Ovary (tissue), 9 donors: ENCODE results near the gene WHRN. TPM values are rescaled to one million over a fixed set of nuclear protein-coding genes. Genes with fewer than 3 reads are reported as not detected.

Experiments
- DNase-seq, 5 donors: peaks; one replicate each; pipeline ENCODE4 v3.0.0-alpha.2; 2019 to 2020
- H3K27ac ChIP-seq, 2 donors: fragments of 200-600 bp; one replicate each; pipeline versions ENCODE4 v1.5.1 to v1.8.0; 2019 to 2022
- H3K27me3 ChIP-seq: fragments of 200-600 bp; one replicate; pipeline ENCODE4 v1.8.0; 2022
- H3K36me3 ChIP-seq: fragments of 200-600 bp; sonication (generic); one replicate; pipeline ENCODE4 v1.5.1; 2019
- H3K4me1 ChIP-seq: one replicate; pipeline ENCODE4 v1.8.1; 2013; ENCODE audit warnings: mild to moderate bottlenecking, moderate library complexity; ENCODE audit not compliant: insufficient read depth
- H3K4me3 ChIP-seq: fragments of 200-600 bp; sonication (generic); one replicate; pipeline ENCODE4 v1.5.1; 2017
- H3K9me3 ChIP-seq, 2 donors: fragments of 200-600 bp in 1 of 2; sonication (generic) in 1 of 2; one replicate each; pipeline versions ENCODE4 v1.5.1 to v1.8.1; 2013 to 2019; ENCODE audit warnings: mild to moderate bottlenecking in 1 of 2, moderate library complexity in 1 of 2
- CTCF ChIP-seq, 3 donors: fragments of 450-650 bp in 2 of 3; fragments of 200-600 bp in 1 of 3; IDR thresholded peaks; one replicate each; pipeline versions ENCODE4 v1.5.1 to v1.8.0; 2016 to 2022; ENCODE audit warnings: antibody characterized with exemption in 3 of 3, mild to moderate bottlenecking in 1 of 3
- EP300 ChIP-seq: sonication (generic); formaldehyde crosslinking; IDR thresholded peaks from one replicate; pipeline ENCODE4 v1.6.1; 2017; ENCODE audit warnings: antibody characterized with exemption
- POLR2A ChIP-seq: fragments of 450-650 bp; IDR thresholded peaks from one replicate; pipeline ENCODE4 v1.6.1; 2017; ENCODE audit warnings: antibody characterized with exemption, mild to moderate bottlenecking, moderate library complexity
- WGBS, 3 donors: extraction: QIAGEN DNeasy Blood & Tissue Kit in 1 of 3; methylation state at CpG; one replicate each; pipeline versions ENCODE4 v1.1.5 to v1.1.7; 2013 to 2017; 5-methylcytosine and 5-hydroxymethylcytosine counted together
- intact Hi-C, 4 donors: fragments of 100-400 bp; cut with DNase I; formaldehyde crosslinking; loops; one replicate each; pipeline versions ENCODE4 v1.11.0 to v1.15.1; 2022 to 2023
- polyA plus RNA-seq, 2 donors: library from polyadenylated mRNA; stranded (reverse); fragments of 200-250 nt in 1 of 2; fragments of 350-450 nt in 1 of 2; fragmentation: Illumina TruSeq in 1 of 2; extraction: RNeasy Lipid Tissue Mini Kit (QIAGEN cat#74804) in 1 of 2; gene quantifications; one replicate each; pipeline ENCODE4 v1.2.3, GENCODE V29; 2013 to 2014
- total RNA-seq, 7 donors: library from RNA; depleted of rRNA in 2 of 7; stranded (reverse); fragments of >200 nt in 2 of 7; fragmentation: NEBNext Ultra II Directional in 3 of 7; extraction: Animal tissue kit (Norgen Biotek cat#: 25700) in 3 of 7; gene quantifications; one replicate each; pipeline versions ENCODE4 v1.1.0 to v1.2.4, GENCODE V29; 2016 to 2023
- donor health status: DM: no; HTN: no; CAD: no; lungs with moderate emphysema.
- donor health status: DM: no; HTN: no; CAD: no.
- donor health status: Bipolar disorder and iron deficiency.
- donor health status: DM: yes; HTN: yes; CAD: no.
- donor health status: DM: no; HTN: no; CAD: no.
- donor health status: DM: yes; HTN: yes; CAD: no.

The WHRN gene
- total and polyA plus RNA-seq, 9 donors = 1.7 to 28.5 (median 20.3) TPM

GRCh38 chr9:114538241-114538640 is 33.0 kb upstream of the WHRN start:
- intact Hi-C loops = no loop called here
- Histone ChIP-seq H3K27ac (no peak overlapping the region), H3K9me3 (no peaks in the 10 kb centered on the region), H3K4me1 (no peaks in the 10 kb centered on the region), H3K4me3 (no peak overlapping the region), H3K36me3 (no peaks in the 10 kb centered on the region), H3K27me3 (no peaks in the 10 kb centered on the region)
- DNase-seq = no peak
- 28 to 36% (median 32%) methylated on average over 5 of the region's 5 CpGs for WGBS, 3 donors
- TF ChIP-seq POLR2A (no peak), CTCF (IDR thresholded peaks at IDR 0.05) (no peak), EP300 (no peak)

GRCh38 chr9:114532561-114533237 is 27.4 kb upstream of the WHRN start:
- no peak for DNase-seq
- Histone ChIP-seq H3K4me1 (no peaks in the 10 kb centered on the region), H3K36me3 (no peaks in the 10 kb centered on the region), H3K9me3 (no peaks in the 10 kb centered on the region), H3K27ac (no peak overlapping the region), H3K27me3 (no peaks in the 10 kb centered on the region), H3K4me3 (no peak overlapping the region)
- TF ChIP-seq POLR2A = no peak
- TF ChIP-seq CTCF (IDR thresholded peaks at IDR 0.05) = no peak
- TF ChIP-seq EP300 = no peak
- WGBS, 3 donors = 18 to 38% (median 21%) methylated on average over 13 of the region's 13 CpGs
- intact Hi-C loops = no loop called here

- TF ChIP-seq CTCF (IDR thresholded peaks at IDR 0.05) = no peak
- TF ChIP-seq POLR2A = no peak
- no peak for TF ChIP-seq EP300
- Histone ChIP-seq H3K27ac (no peak overlapping the region), H3K9me3 (no peaks in the 10 kb centered on the region), H3K4me1 (no peaks in the 10 kb centered on the region), H3K27me3 (no peaks in the 10 kb centered on the region), H3K36me3 (no peaks in the 10 kb centered on the region), H3K4me3 (no peak overlapping the region)
- no peak for DNase-seq
- WGBS, 3 donors = 84 to 89% (median 87%) methylated on average over 6 of the region's 6 CpGs
- intact Hi-C loops = no loop called here
Measured at GRCh38 chr9:114529285-114529684, 24.0 kb upstream of the WHRN start.

- H3K9me3 ChIP-seq = no peaks in the 10 kb centered on the region
- TF ChIP-seq CTCF (IDR thresholded peaks at IDR 0.05) (no peak), EP300 (no peak)
- no peak for DNase-seq
- intact Hi-C loops = no loop called here
- no peak overlapping the region for H3K4me3 ChIP-seq
- H3K27ac ChIP-seq = no peak overlapping the region
- WGBS, 3 donors = 43 to 49% (median 44%) methylated on average over 2 of the region's 2 CpGs
- no peaks in the 10 kb centered on the region for H3K27me3 ChIP-seq
- H3K4me1 ChIP-seq = no peaks in the 10 kb centered on the region
- no peaks in the 10 kb centered on the region for H3K36me3 ChIP-seq
Measured at GRCh38 chr9:114526807-114527206, 21.5 kb upstream of the WHRN start.
